ENCODE data around the gene EXOSC6.
"Not testable (repeated sequence)": the region's sequence is repeated elsewhere in the genome, so short reads cannot be mapped to it uniquely, and the experiment has no call there.

The EXOSC6 gene

GRCh38 chr16:70206382-70206781 is 45.4 kb downstream of the EXOSC6 start:
- H3K9ac ChIP-seq (ENCODE audit: low read length); H3K27me3 ChIP-seq (ENCODE audit: control insufficient read depth in 1 of 2, insufficient read depth in 1 of 2, low read length in 2 of 2); H3K4me2 ChIP-seq (ENCODE audit: low read length, poor library complexity, severe bottlenecking); H3K14ac ChIP-seq (ENCODE audit: low read length in 2 of 2); H3K23ac ChIP-seq (ENCODE audit: low read length in 2 of 2); H3K4ac ChIP-seq (ENCODE audit: low read depth in 1 of 2, low read length in 2 of 2); H2BK15ac ChIP-seq (ENCODE audit: low read depth, poor library complexity, severe bottlenecking); H4K91ac ChIP-seq (ENCODE audit: low read length); H3K36me3 ChIP-seq (ENCODE audit: control insufficient read depth in 1 of 2, insufficient read depth in 2 of 2, low read depth in 1 of 2, low read length in 2 of 2); H2AFZ ChIP-seq (ENCODE audit: low read depth, low read length); DNase-seq; H2BK5ac ChIP-seq (ENCODE audit: low read depth, low read length, poor library complexity, severe bottlenecking); H2BK12ac ChIP-seq (ENCODE audit: low read length in 2 of 2); H3K18ac ChIP-seq (ENCODE audit: low read depth in 1 of 2, low read length in 2 of 2); H3K4me1 ChIP-seq (ENCODE audit: control insufficient read depth, insufficient read depth, low read depth, low read length); H2AK5ac ChIP-seq (ENCODE audit: low read length, severe bottlenecking); H3K9me3 ChIP-seq (ENCODE audit: control insufficient read depth, low read length); H3K79me1 ChIP-seq (replicated peaks; ENCODE audit: low read length, poor library complexity, severe bottlenecking); H3K27ac ChIP-seq (ENCODE audit: low read length, poor library complexity, severe bottlenecking); H3K4me3 ChIP-seq (ENCODE audit: insufficient read depth in 1 of 2, low read depth in 1 of 2, low read length in 2 of 2); H2BK120ac ChIP-seq (ENCODE audit: low read depth, low read length); H4K8ac ChIP-seq (ENCODE audit: low read length): not testable (repeated sequence)
- WGBS, result 100% methylated on average over 1 of the region's 6 CpGs

DNA sequence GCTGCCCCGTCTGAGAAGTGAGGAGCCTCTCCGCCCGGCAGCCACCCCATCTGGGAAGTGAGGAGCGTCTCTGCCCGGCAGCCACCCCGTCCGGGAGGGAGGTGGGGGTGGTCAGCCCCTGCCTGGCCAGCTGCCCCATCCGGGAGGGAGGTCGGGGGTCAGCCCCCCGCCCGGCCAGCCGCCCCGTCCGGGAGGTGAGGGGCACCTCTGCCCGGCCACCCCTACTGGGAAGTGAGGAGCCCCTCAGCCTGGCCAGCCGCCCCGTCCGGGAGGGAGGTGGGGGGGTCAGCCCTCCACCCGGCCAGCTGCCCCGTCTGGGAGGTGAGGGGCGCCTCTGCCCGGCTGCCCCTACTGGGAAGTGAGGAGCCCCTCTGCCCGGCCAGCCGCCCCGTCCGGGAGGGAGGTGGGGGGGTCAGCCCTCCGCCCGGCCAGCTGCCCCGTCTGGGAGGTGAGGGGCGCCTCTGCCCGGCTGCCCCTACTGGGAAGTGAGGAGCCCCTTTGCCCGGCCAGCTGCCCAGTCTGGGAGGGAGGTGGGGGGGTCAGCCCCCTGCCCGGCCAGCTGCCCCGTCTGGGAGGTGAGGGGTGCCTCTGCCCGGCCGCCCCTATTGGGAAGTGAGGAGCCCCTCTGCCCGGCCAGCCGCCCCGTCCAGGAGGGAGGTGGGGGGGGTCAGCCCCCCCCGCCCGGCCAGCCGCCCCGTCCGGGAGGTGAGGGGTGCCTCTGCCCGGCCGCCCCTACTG is 46.9 kb downstream of the EXOSC6 start:
- DNase-seq; H3K14ac ChIP-seq (ENCODE audit: low read length in 2 of 2); H2BK15ac ChIP-seq (ENCODE audit: low read depth, poor library complexity, severe bottlenecking); H2BK5ac ChIP-seq (ENCODE audit: low read depth, low read length, poor library complexity, severe bottlenecking); H2AK5ac ChIP-seq (ENCODE audit: low read length, severe bottlenecking); H3K9ac ChIP-seq (ENCODE audit: low read length); H4K91ac ChIP-seq (ENCODE audit: low read length); H3K27ac ChIP-seq (ENCODE audit: low read length, poor library complexity, severe bottlenecking); H4K8ac ChIP-seq (ENCODE audit: low read length); H3K23ac ChIP-seq (ENCODE audit: low read length in 2 of 2); H3K4me1 ChIP-seq (ENCODE audit: control insufficient read depth, insufficient read depth, low read depth, low read length); H3K36me3 ChIP-seq (ENCODE audit: control insufficient read depth in 1 of 2, insufficient read depth in 2 of 2, low read depth in 1 of 2, low read length in 2 of 2); H3K79me1 ChIP-seq (replicated peaks; ENCODE audit: low read length, poor library complexity, severe bottlenecking); H3K4ac ChIP-seq (ENCODE audit: low read depth in 1 of 2, low read length in 2 of 2); H3K18ac ChIP-seq (ENCODE audit: low read depth in 1 of 2, low read length in 2 of 2); H2BK120ac ChIP-seq (ENCODE audit: low read depth, low read length); H3K9me3 ChIP-seq (ENCODE audit: control insufficient read depth, low read length); H3K4me3 ChIP-seq (ENCODE audit: insufficient read depth in 1 of 2, low read depth in 1 of 2, low read length in 2 of 2); H2AFZ ChIP-seq (ENCODE audit: low read depth, low read length); H3K4me2 ChIP-seq (ENCODE audit: low read length, poor library complexity, severe bottlenecking); H3K27me3 ChIP-seq (ENCODE audit: control insufficient read depth in 1 of 2, insufficient read depth in 1 of 2, low read length in 2 of 2); H2BK12ac ChIP-seq (ENCODE audit: low read length in 2 of 2): not testable (repeated sequence)
- 97% methylated on average over 5 of the region's 46 CpGs for WGBS

DNA sequence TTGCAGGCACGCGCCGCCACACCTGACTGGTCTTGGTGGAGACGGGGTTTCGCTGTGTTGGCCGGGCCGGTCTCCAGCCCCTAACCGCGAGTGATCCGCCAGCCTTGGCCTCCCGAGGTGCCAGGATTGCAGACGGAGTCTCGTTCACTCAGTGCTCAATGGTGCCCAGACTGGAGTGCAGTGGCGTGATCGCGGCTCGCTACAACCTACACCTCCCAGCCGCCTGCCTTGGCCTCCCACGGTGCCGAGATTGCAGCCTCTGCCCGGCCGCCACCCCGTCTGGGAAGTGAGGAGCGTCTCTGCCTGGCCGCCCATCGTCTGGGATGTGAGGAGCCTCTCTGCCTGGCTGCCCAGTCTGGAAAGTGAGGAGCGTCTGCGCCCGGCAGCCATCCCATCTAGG is 47.7 kb downstream of the EXOSC6 start:
- H3K79me1 ChIP-seq (replicated peaks; ENCODE audit: low read length, poor library complexity, severe bottlenecking); H2BK12ac ChIP-seq (ENCODE audit: low read length in 2 of 2); H2BK120ac ChIP-seq (ENCODE audit: low read depth, low read length); H3K27me3 ChIP-seq (ENCODE audit: control insufficient read depth in 1 of 2, insufficient read depth in 1 of 2, low read length in 2 of 2); H3K4me1 ChIP-seq (ENCODE audit: control insufficient read depth, insufficient read depth, low read depth, low read length); H2AK5ac ChIP-seq (ENCODE audit: low read length, severe bottlenecking); H4K91ac ChIP-seq (ENCODE audit: low read length); H3K4ac ChIP-seq (ENCODE audit: low read depth in 1 of 2, low read length in 2 of 2); H3K9ac ChIP-seq (ENCODE audit: low read length); H3K4me3 ChIP-seq (ENCODE audit: insufficient read depth in 1 of 2, low read depth in 1 of 2, low read length in 2 of 2); H3K27ac ChIP-seq (ENCODE audit: low read length, poor library complexity, severe bottlenecking); H2BK5ac ChIP-seq (ENCODE audit: low read depth, low read length, poor library complexity, severe bottlenecking); DNase-seq; H3K23ac ChIP-seq (ENCODE audit: low read length in 2 of 2); H3K18ac ChIP-seq (ENCODE audit: low read depth in 1 of 2, low read length in 2 of 2); H3K36me3 ChIP-seq (ENCODE audit: control insufficient read depth in 1 of 2, insufficient read depth in 2 of 2, low read depth in 1 of 2, low read length in 2 of 2); H3K4me2 ChIP-seq (ENCODE audit: low read length, poor library complexity, severe bottlenecking); H3K9me3 ChIP-seq (ENCODE audit: control insufficient read depth, low read length); H4K8ac ChIP-seq (ENCODE audit: low read length); H3K14ac ChIP-seq (ENCODE audit: low read length in 2 of 2); H2AFZ ChIP-seq (ENCODE audit: low read depth, low read length); H2BK15ac ChIP-seq (ENCODE audit: low read depth, poor library complexity, severe bottlenecking): not testable (repeated sequence)
- WGBS, result 96% methylated on average over 14 of the region's 29 CpGs

DNA sequence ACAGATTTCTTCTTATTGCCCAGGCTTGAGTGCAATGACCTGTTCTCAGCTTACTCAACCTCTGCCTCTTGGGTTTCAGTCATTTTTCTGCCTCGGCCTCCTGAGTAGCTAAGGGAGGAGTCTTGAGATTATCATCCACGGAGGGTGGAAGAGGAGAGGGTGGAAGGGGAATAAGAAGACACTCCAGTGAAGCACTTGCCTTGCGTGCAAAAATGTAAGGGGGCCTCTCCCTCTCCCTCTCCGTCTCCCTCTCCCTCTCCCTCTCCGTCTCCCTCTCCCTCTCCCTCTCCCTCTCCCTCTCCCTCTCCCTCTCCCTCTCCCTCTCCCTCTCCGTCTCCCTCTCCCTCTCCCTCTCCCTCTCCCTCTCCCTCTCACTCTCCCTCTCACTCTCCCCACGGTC is 48.2 kb downstream of the EXOSC6 start:
- not testable (repeated sequence) for H3K23ac ChIP-seq (ENCODE audit: low read length in 2 of 2); H2BK12ac ChIP-seq (ENCODE audit: low read length in 2 of 2); H4K8ac ChIP-seq (ENCODE audit: low read length); H2BK15ac ChIP-seq (ENCODE audit: low read depth, poor library complexity, severe bottlenecking); H2AK5ac ChIP-seq (ENCODE audit: low read length, severe bottlenecking); H3K36me3 ChIP-seq (ENCODE audit: control insufficient read depth in 1 of 2, insufficient read depth in 2 of 2, low read depth in 1 of 2, low read length in 2 of 2); H2AFZ ChIP-seq (ENCODE audit: low read depth, low read length); H3K18ac ChIP-seq (ENCODE audit: low read depth in 1 of 2, low read length in 2 of 2); H3K4me2 ChIP-seq (ENCODE audit: low read length, poor library complexity, severe bottlenecking); H3K4ac ChIP-seq (ENCODE audit: low read depth in 1 of 2, low read length in 2 of 2); H3K4me3 ChIP-seq (ENCODE audit: insufficient read depth in 1 of 2, low read depth in 1 of 2, low read length in 2 of 2); H4K91ac ChIP-seq (ENCODE audit: low read length); H3K79me1 ChIP-seq (replicated peaks; ENCODE audit: low read length, poor library complexity, severe bottlenecking); H3K9ac ChIP-seq (ENCODE audit: low read length); H3K27me3 ChIP-seq (ENCODE audit: control insufficient read depth in 1 of 2, insufficient read depth in 1 of 2, low read length in 2 of 2); DNase-seq; H3K27ac ChIP-seq (ENCODE audit: low read length, poor library complexity, severe bottlenecking); H3K9me3 ChIP-seq (ENCODE audit: control insufficient read depth, low read length); H3K14ac ChIP-seq (ENCODE audit: low read length in 2 of 2); H2BK120ac ChIP-seq (ENCODE audit: low read depth, low read length); H2BK5ac ChIP-seq (ENCODE audit: low read depth, low read length, poor library complexity, severe bottlenecking); H3K4me1 ChIP-seq (ENCODE audit: control insufficient read depth, insufficient read depth, low read depth, low read length)
- 100% methylated on average over 2 of the region's 7 CpGs for WGBS
